K562 (cell line): Measurements from ENCODE around the gene MRPL9. TPM values are rescaled to one million over a fixed set of nuclear protein-coding genes. Genes with fewer than 3 reads are reported as not detected.

Experiments
- ATAC-seq: fragments of 200-7000 bp; cut with Tn5 transposase; 3 replicates; pipeline ENCODE4 v1.9.1; 2020; ENCODE audit warnings: moderate library complexity
- BruUV-seq: library from RNA; stranded (reverse); fragments of 400-500 nt; replicated peaks from 2 replicates; lab custom pipeline; 2021; lab: Mats Ljungman, UMichigan
- CTCF ChIA-PET: fragments of 300-600 bp; formaldehyde crosslinking; extraction: SDS; loops from one replicate; lab custom pipeline; 2021; ENCODE audit warnings: low intra/inter-chr PET ratio; lab: Yijun Ruan, JAX
- POLR2A ChIA-PET: fragments of 300-600, 350-650 bp; sonication (Branson Sonifier 250); formaldehyde crosslinking; extraction: SDS; loops from one replicate; lab custom pipeline; 2021; ENCODE audit warnings: antibody characterized with exemption, inconsistent platforms; lab: Yijun Ruan, JAX
- DNase-seq, 4 experiments: peaks; one replicate each; pipeline versions ENCODE4 v3.0.0 to v3.0.0-alpha.2; 2011 to 2018; ENCODE audit warnings: low spot score in 3 of 4, mixed read lengths in 3 of 4; ENCODE audit errors: extremely low read depth in 1 of 4
- FAIRE-seq: peaks from 2 replicates; lab custom pipeline; 2011; peaks lifted over from hg19 to GRCh38; lab: Jason Lieb, UNC
- H2AFZ ChIP-seq: 2 replicates; pipeline ENCODE4 v1.6.0; 2011; ENCODE audit warnings: low read depth, low read length, control low read depth, inconsistent platforms
- H3K27ac ChIP-seq: fragments of 200-600 bp; 3 replicates; pipeline ENCODE4 v1.8.0; 2011; ENCODE audit warnings: low read depth, mild to moderate bottlenecking, control low read depth, inconsistent platforms, low read length, moderate library complexity, mixed read lengths; ENCODE audit errors: extremely low read depth
- H3K27me3 ChIP-seq, 2 experiments: fragments of 300-600 bp in 1 of 2; 2 replicates in 1 of 2; 3 replicates in 1 of 2; pipeline versions ENCODE4 v1.6.0 to v1.8.0; 2011; ENCODE audit warnings: inconsistent platforms in 2 of 2, low read length in 2 of 2, mild to moderate bottlenecking in 1 of 2, mixed read lengths in 1 of 2, moderate library complexity in 1 of 2; ENCODE audit not compliant: control insufficient read depth in 2 of 2, insufficient read depth in 2 of 2
- H3K36me3 ChIP-seq: fragments of 300-600 bp; 3 replicates; pipeline ENCODE4 v1.8.0; 2011; ENCODE audit warnings: mild to moderate bottlenecking, low read length, inconsistent platforms; ENCODE audit not compliant: control insufficient read depth, insufficient read depth
- H3K4me1 ChIP-seq, 2 experiments: fragments of 200-600 bp in 1 of 2; replicated peaks in 1 of 2; 2 replicates in 1 of 2; 3 replicates in 1 of 2; pipeline versions ENCODE4 v1.5.1 to v1.8.0; 2011; ENCODE audit warnings: inconsistent platforms in 2 of 2, low read length in 2 of 2, mild to moderate bottlenecking in 1 of 2, mixed read lengths in 1 of 2, moderate library complexity in 1 of 2; ENCODE audit not compliant: control insufficient read depth in 2 of 2, insufficient read depth in 2 of 2
- H3K4me2 ChIP-seq: 2 replicates; pipeline ENCODE4 v1.6.1; 2011; ENCODE audit warnings: low read length, control low read depth, inconsistent platforms, mixed read lengths; ENCODE audit not compliant: insufficient read depth
- H3K4me3 ChIP-seq: fragments of 200-600 bp; sonication (generic), shearing (Covaris generic); 2 replicates; pipeline ENCODE4 v1.5.1; 2016; ENCODE audit warnings: control low read depth, inconsistent platforms
- H3K79me2 ChIP-seq: fragments of 200-600 bp; 3 replicates; pipeline ENCODE4 v1.8.0; 2011; ENCODE audit warnings: low read length, inconsistent platforms; ENCODE audit not compliant: control insufficient read depth, insufficient read depth
- H3K9ac ChIP-seq, 2 experiments: 2 replicates each; pipeline versions ENCODE4 v1.6.0 to v1.6.1; 2011; ENCODE audit warnings: low read depth in 2 of 2, low read length in 2 of 2, control low read depth in 1 of 2, inconsistent platforms in 1 of 2, mild to moderate bottlenecking in 1 of 2, mixed read lengths in 1 of 2; ENCODE audit not compliant: insufficient read depth in 1 of 2
- H3K9me1 ChIP-seq: one replicate; pipeline ENCODE4 v1.6.0; 2011; ENCODE audit warnings: inconsistent platforms, mild to moderate bottlenecking, low read length, moderate library complexity; ENCODE audit not compliant: control insufficient read depth, insufficient read depth
- H3K9me3 ChIP-seq: replicated peaks from 2 replicates; pipeline ENCODE4 v1.5.1; 2011; ENCODE audit warnings: low read depth, low read length, inconsistent platforms; ENCODE audit not compliant: control insufficient read depth, insufficient read depth
- H4K20me1 ChIP-seq: replicated peaks from 2 replicates; pipeline ENCODE4 v1.6.1; 2011; ENCODE audit warnings: low read length, inconsistent platforms, mixed read lengths; ENCODE audit not compliant: control insufficient read depth, insufficient read depth
- ATF4 ChIP-seq: fragments of 450-650 bp; formaldehyde crosslinking; IDR thresholded peaks from 2 replicates; pipeline ENCODE4 v1.4.0; 2022; ENCODE audit warnings: mild to moderate bottlenecking, moderate library complexity
- CREB3 ChIP-seq: fragments of 450-650 bp; conservative IDR thresholded peaks from 2 replicates; pipeline ENCODE4 v1.6.1; 2016; ENCODE audit warnings: missing genetic modification characterization, low read depth, mild to moderate bottlenecking, missing compliant biosample characterization, moderate library complexity
- HMG20A ChIP-seq: fragments of 450-650 bp; formaldehyde crosslinking; conservative IDR thresholded peaks from 2 replicates; pipeline ENCODE4 v1.4.0; 2020; ENCODE audit warnings: mild to moderate bottlenecking, mixed read lengths
- HNRNPH1 ChIP-seq: fragments of 200-400 bp; formaldehyde crosslinking; optimal IDR thresholded peaks from 2 replicates; pipeline ENCODE3; 2017; ENCODE audit warnings: low read depth, mild to moderate bottlenecking, low read length, moderate library complexity
- NR2C1 ChIP-seq, 2 experiments: fragments of 450-650 bp; IDR thresholded peaks; 2 replicates each; pipeline ENCODE4 v1.6.1; 2017; ENCODE audit warnings: mild to moderate bottlenecking in 2 of 2, antibody characterized with exemption in 1 of 2, inconsistent platforms in 1 of 2, missing compliant biosample characterization in 1 of 2, missing genetic modification characterization in 1 of 2
- PREB ChIP-seq: sonication (generic); formaldehyde crosslinking; IDR thresholded peaks from 2 replicates; pipeline ENCODE4 v1.8.1; 2023; ENCODE audit warnings: mild to moderate bottlenecking, missing genetic modification reagents
- SMARCB1 ChIP-seq: IDR thresholded peaks from 2 replicates; pipeline ENCODE4 v1.6.1; 2011; ENCODE audit warnings: improper control_type of control experiment, low read depth; ENCODE audit not compliant: insufficient read length
- TEAD2 ChIP-seq: fragments of 450-650 bp; IDR thresholded peaks from 2 replicates; pipeline ENCODE4 v1.6.1; 2016; ENCODE audit warnings: missing genetic modification characterization, control low read depth, missing compliant biosample characterization
- VEZF1 ChIP-seq: fragments of 200-800 bp; sonication (Bioruptor generic); IDR thresholded peaks from 2 replicates; pipeline ENCODE4 v1.6.1; 2017; ENCODE audit warnings: missing genetic modification characterization, missing compliant biosample characterization
- XRCC5 ChIP-seq: fragments of 200-400 bp; formaldehyde crosslinking; IDR thresholded peaks from 2 replicates; pipeline ENCODE4 v1.6.1; 2017; ENCODE audit warnings: low read depth, mild to moderate bottlenecking, low read length
- ZBTB1 ChIP-seq: sonication (generic); formaldehyde crosslinking; IDR thresholded peaks from 2 replicates; pipeline ENCODE4 v1.8.1; 2023; ENCODE audit warnings: missing genetic modification reagents, low read depth, mild to moderate bottlenecking, borderline replicate concordance
- ZC3H11A ChIP-seq: IDR thresholded peaks from 2 replicates; pipeline ENCODE4 v1.6.1; 2012; ENCODE audit warnings: low read depth, low read length, improper control_type of control experiment
- ZEB2 ChIP-seq: fragments of 450-650 bp; IDR thresholded peaks from 2 replicates; pipeline ENCODE4 v1.6.1; 2016
- WGBS: fragments of 100-300 bp; shearing (Covaris generic); methylation state at CpG from one replicate; pipeline ENCODE4 v1.1.6; 2016; ENCODE audit warnings: low coverage, mixed read lengths; ENCODE audit not compliant: insufficient coverage; ENCODE audit errors: missing lambda C conversion rate; 5-methylcytosine and 5-hydroxymethylcytosine counted together
- in situ Hi-C: fragments of 300-500 bp; cut with MboI; formaldehyde crosslinking; loops from 4 replicates; pipeline ENCODE4 v1.15.0; 2018; ENCODE audit warnings: inconsistent platforms, mixed read lengths
- intact Hi-C: fragments of 100-400 bp; cut with micrococcal nuclease; formaldehyde crosslinking; loops from 2 replicates; pipeline ENCODE4 v1.14.2; 2022
- polyA plus RNA-seq, 8 experiments: library from polyadenylated mRNA; depleted of rRNA in 4 of 8; stranded (reverse) in 5 of 8; unstranded in 3 of 8; fragments of >200 nt; fragmentation: Nextera tagmentation in 2 of 8; fragmentation: Illumina TruSeq in 1 of 8; extraction: Ambion mirVana in 2 of 8; extraction: Trizol in 1 of 8; gene quantifications; 2 replicates each; pipeline versions ENCODE4 v1.2.1 to v1.2.3, GENCODE V29; 2011 to 2014; ENCODE audit warnings: inconsistent platforms in 1 of 8, missing spikeins in 1 of 8
- total RNA-seq, 7 experiments: library from RNA; depleted of rRNA in 6 of 7; stranded (reverse); fragments of >200 nt in 6 of 7; fragmentation: Illumina TruSeq in 2 of 7; extraction: Trizol in 2 of 7; gene quantifications; 2 replicates each; pipeline versions ENCODE4 v1.2.1 to v1.2.3, GENCODE V29; 2011 to 2021; ENCODE audit warnings: low replicate concordance in 1 of 7

The MRPL9 gene
- total and polyA plus RNA-seq, 9 of the 15 experiments (the other 6 are each of a cell fraction or from before 2014, with no cell fraction given) = 38.0 to 162 (median 111) TPM

- TF ChIP-seq ATF4 (CRISPR knock-in tag) (no peak), HMG20A (CRISPR knock-in tag) (no peak), XRCC5 (no peak), CREB3 (tag) (no peak)
These were observed 43.2 kb downstream of the MRPL9 start (continued) for GRCh38 chr1:151720125-151720524.

GRCh38 chr1:151718666-151719065 is 44.6 kb downstream of the MRPL9 start:
- no peak overlapping the region for H3K4me3 ChIP-seq
- DNase-seq = no peak
- H3K9me1 ChIP-seq = no peaks in the 10 kb centered on the region
- intact Hi-C loops (no loop called here), in situ Hi-C loops (no loop called here)
- peaks cover 17% of the 10 kb centered on the region for H4K20me1 ChIP-seq
- no peak overlapping the region for H2AFZ ChIP-seq
- H3K27me3 ChIP-seq = peaks cover 13 to 45% of the 10 kb centered on the region in 2 experiments
- no peak for ATAC-seq
- CTCF ChIA-PET = no interaction called here
- POLR2A ChIA-PET = interaction anchor here (1.1 kb wide), 1 partner anchor 41 kb away, joined by 3 read pairs; no protein-coding TSS in a partner anchor
- no peak for FAIRE-seq
- 13% methylated on average over 4 of the region's 4 CpGs for WGBS
- no peaks in the 10 kb centered on the region for H3K79me2 ChIP-seq
- H3K4me2 ChIP-seq = no peak overlapping the region
- no peak overlapping the region for H3K27ac ChIP-seq
- H3K4me1 ChIP-seq = peaks cover 13 to 21% of the 10 kb centered on the region in 2 experiments
- no peaks in the 10 kb centered on the region for H3K36me3 ChIP-seq
- H3K9me3 ChIP-seq = no peaks in the 10 kb centered on the region
- BruUV-seq = no TSS peak
- H3K9ac ChIP-seq = no peak overlapping the region
- TF ChIP-seq ZEB2 (no peak), SMARCB1 (no peak), PREB (CRISPR knock-in tag) (no peak), ZBTB1 (CRISPR knock-in tag) (no peak), HNRNPH1 (no peak), NR2C1 (IDR thresholded peaks at IDR 0.05) (no peak), NR2C1 (tag; IDR thresholded peaks at IDR 0.05) (no peak), VEZF1 (CRISPR knock-in tag) (no peak), ZC3H11A (no peak), TEAD2 (no peak)
